Femur (tissue), 1 donor: ENCODE data around the gene JAZF1.
"Not testable (repeated sequence)": the region's sequence is repeated elsewhere in the genome, so short reads cannot be mapped to it uniquely, and the experiment has no call there.

Source experiments
- DNase-seq: peaks from one replicate; pipeline ENCODE4 v3.0.0-alpha.2; 2017

JAZF1 gene

DNA sequence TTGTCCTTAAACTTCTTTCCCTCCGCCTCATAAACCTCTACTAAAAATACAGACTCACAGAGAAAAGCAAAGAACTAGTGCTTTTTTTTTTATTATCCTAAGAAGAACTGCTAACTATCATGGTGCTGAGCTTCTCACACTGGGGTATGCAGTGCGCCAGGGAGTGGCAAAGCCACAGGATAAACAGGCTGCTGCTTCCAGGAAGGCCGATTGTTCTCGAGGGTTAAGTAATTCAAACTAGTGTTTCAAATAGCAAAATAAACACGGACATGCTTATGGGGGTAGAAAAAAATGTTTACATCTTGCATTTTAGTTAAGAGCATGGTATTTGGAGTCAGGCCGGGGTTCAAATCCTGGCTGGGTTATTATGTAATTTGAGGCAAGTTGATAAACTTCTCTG lies 283.6 kb downstream of the JAZF1 start:
- no peak for DNase-seq

DNA sequence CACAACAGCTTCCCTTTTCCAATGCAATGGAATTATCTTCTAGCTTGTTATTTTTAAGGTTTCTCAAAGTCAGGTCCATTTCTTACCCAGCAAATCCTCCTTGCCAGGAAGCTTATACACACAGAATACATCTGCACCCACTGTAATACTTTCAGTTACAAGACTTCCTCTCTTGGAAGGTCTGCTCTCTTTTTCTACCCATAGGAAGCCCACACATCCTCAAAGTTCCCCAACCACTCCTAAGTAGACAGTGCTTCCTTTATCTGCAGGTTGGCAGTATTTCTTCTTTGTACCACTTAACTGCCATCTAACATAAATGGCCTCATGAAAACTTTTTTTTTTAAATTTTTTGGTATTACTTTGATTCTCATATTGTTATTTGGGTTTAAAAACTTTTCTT lies 285.0 kb downstream of the JAZF1 start:
- no peak for DNase-seq

- no peak for DNase-seq
Measured at GRCh38 chr7:27890205-27890849, 290.3 kb downstream of the JAZF1 start.

GRCh38 chr7:27889800-27890199 lies 290.8 kb downstream of the JAZF1 start:
- DNase-seq: no peak

- DNase-seq: no peak
Measured at GRCh38 chr7:27888736-27889135, 291.9 kb downstream of the JAZF1 start.

DNA sequence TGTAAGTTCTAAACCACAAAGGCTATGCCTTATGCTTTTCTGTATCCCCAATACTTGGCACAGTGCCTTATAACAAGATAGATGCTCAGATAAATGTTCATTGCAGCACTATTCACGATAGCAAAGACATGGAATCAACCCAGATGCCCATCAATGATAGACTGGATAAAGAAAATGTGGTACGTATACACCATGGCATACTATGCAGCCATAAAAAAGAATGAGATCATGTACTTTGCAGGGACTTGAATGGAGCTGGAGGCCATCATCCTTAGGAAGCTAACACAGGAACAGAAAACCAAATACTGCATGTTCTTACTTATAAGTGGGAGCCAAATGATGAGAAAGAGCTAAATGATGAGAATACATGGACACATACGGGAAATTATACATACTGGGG lies 293.9 kb downstream of the JAZF1 start:
- DNase-seq: not testable (repeated sequence)

DNA sequence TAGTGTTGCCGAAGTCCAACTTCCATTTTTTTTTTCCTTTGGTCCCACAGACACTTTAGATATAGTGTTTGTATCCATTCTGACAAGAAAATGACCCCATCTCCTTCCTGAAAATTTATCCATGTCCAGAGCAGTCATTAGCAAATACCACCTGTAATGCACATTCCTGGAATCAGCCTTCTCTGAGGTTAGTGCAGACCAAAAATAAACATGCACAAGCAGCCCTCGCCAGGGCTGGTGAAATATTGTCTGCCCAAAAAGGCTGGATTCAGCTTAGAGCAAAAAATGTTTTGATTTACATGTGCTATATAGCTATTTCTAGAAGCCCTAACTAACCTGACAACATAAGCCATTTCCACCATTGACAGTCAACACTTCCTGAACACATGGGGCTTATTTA lies 294.9 kb downstream of the JAZF1 start:
- no peak for DNase-seq

- DNase-seq: no peak
Measured at GRCh38 chr7:27883696-27884095, 296.9 kb downstream of the JAZF1 start.

GRCh38 chr7:27876756-27877155 lies 303.8 kb downstream of the JAZF1 start:
- no peak for DNase-seq

GRCh38 chr7:27875832-27876231 lies 304.8 kb downstream of the JAZF1 start:
- DNase-seq: no peak

DNA sequence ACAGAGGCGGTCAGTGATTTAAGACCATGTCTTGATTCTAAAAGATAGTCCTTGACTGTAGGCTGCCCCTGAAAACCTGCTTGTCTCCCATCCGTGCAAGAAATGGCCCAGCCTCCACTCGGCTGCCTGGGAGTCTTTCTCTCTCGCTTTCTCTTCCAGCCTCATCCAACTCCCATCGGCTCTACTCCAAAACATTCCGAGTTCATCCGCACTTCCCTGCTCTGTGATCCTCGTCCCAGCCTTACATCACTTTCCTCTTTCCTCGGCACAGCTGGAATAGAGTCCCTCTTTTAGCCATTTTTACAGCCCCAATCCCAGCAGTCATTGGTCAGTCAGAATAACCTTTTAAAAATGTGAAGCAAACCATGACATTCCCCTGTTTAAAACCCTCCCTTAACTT lies 305.5 kb downstream of the JAZF1 start:
- DNase-seq: no peak

GRCh38 chr7:27873981-27874957 lies 306.3 kb downstream of the JAZF1 start:
- DNase-seq: peak; percentile 61

- no peak for DNase-seq
Measured at GRCh38 chr7:27872356-27873275, 308.0 kb downstream of the JAZF1 start.

DNA sequence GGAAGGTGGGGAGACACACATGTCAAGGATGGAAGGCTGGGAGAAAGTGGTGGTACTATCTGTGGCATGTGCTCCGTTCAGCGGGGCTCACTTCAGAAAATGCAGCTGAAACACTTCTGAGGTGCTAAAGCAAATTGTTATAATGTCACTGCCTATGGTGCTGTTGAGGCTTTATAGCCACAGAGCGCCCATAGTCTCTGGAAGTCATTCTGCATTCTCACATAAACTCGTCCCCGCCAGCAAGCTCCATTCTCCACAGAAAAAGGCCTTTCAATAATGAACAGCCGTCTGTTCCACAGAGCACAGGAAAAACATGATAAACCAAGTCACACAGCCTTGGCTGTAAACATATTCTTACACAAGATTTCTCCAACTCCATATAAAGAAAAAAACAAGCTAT lies 308.7 kb downstream of the JAZF1 start:
- no peak for DNase-seq

DNA sequence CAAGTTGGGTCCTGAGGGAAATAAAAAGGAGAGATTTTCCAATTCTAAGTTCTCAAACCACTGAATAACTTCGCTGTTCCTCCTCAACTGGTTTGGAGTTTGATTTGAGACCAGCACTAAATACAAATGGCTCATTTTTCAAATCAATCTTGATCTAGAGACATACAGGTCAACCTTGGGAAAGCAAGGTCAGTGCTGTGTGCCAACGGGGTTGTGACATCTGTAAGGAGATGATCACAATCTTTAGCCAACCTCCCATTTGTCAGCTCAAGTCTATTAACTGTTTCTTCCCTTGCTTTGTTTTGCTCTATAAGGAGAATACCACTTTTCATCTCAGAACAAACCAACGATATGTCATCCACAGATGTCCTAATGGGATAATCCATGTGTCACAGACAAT lies 309.5 kb downstream of the JAZF1 start:
- no peak for DNase-seq

DNA sequence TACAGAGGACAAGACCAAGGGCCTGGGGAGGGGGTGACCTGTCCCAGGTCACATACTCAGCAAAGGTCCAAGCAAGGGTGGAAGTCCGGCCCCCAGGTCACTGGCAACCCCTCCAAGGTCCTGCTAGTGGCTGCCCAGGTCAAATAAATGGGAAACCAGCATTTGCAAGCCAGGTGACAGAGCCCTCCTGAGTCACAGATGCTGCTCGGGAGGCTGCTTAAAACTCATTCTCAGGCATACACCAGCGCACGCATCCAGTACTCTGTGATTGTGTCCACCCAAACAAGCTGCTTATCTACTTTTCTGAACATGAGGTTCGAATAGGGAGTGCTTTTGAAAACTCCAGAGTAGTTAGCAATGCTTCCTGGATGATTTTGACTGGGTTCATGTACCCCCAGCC lies 310.0 kb downstream of the JAZF1 start:
- DNase-seq: no peak

DNA sequence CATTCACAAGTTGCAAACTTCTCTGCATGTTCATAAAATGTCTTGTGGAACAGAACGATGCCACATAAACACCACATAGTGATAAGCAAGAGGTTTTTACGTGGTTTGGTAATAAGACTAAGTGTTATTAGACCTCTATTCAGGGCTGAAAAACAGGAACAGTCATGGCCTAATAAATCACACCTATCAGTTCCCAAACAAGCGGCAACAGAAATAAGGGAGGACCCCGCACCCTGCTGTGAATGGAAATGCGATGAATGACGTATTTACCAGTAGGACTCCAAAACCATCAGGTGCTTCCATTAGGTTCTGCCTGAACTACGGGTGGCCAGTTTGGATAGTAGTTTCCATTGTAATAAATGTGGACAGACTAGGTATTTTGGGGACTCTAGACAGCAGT lies 311.5 kb downstream of the JAZF1 start:
- no peak for DNase-seq

DNA sequence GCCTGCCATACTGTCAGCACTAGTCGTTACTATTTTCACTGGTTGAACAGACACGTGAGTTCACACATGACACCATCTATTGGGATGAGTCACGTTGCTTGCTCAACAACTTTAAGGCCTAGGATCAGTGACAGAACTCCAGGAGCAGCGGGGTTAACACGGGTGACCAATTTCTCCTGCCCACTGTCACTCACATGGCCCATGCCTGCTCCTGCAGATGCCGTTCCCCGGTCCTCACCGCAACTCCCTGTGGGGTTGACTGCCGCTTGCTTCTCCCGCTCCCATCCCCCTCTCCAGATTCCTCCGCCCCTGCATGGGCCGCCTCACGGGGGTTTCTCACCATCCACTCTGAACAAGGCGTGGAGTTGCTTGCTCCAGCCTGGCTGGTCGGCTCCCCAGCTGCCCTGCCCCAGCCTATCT lies 312.5 kb downstream of the JAZF1 start:
- no peak for DNase-seq

GRCh38 chr7:27866828-27867672 lies 313.5 kb downstream of the JAZF1 start:
- no peak for DNase-seq

DNA sequence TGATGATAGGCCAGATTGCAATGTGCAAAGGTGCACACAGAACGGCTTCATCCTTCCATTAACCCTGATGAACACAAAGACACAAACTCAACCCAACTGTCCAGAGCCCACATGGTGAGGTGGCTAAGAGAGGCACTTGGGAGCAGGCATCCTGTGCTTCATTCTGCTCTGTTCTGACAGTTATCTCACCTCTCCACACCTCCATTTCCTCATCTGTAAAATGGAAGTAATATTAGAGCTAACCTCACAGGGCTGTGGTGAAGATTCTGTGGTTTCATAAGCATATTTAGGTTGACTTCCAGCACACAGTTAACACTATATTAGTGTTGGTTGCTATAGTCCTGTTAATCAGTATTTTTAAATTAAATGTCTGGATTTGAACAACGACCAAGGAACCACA lies 314.3 kb downstream of the JAZF1 start:
- DNase-seq: no peak

- DNase-seq: no peak
Measured at GRCh38 chr7:27863880-27864279, 316.7 kb downstream of the JAZF1 start.

DNA sequence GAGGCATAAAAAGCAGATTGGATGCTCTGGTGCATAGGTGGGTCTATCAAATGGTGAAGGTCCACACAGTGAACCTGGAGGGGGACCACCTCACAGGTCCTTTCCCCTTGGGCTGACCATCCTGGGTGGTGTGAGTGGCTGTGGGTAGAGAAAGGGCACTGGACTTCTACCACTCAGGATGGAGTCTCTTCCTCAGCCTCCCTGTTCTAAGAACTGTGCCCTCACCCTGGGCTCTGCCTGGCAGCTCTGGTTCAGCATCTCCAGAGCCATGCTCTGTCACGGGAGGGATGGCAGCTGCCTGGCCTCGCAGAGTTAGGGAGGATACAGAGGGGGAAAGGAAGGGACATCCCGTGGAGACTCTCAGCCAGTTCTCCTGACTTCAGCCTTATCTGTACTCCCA lies 318.8 kb downstream of the JAZF1 start:
- no peak for DNase-seq
